Subcutaneous adipose tissue (tissue), 4 donors: Measurements from ENCODE around the gene PLSCR4. TPM values are rescaled to one million over a fixed set of nuclear protein-coding genes. Genes with fewer than 3 reads are reported as not detected.

Experiments
- CTCF ChIP-seq: fragments of 450-650 bp; IDR thresholded peaks from one replicate; pipeline ENCODE4 v1.5.1; 2016; ENCODE audit warnings: low read depth, mild to moderate bottlenecking, control low read depth, antibody characterized with exemption, moderate library complexity
- total RNA-seq, 4 donors: library from RNA; depleted of rRNA; stranded (reverse); fragments of >200 nt; gene quantifications; one replicate each; pipeline ENCODE4 v1.1.0, GENCODE V29; 2016

The PLSCR4 gene
- total RNA-seq, 4 donors from 2014 or later, result 79.9 to 144 (median 103) TPM

- no peak for TF ChIP-seq CTCF
Observed at GRCh38 chr3:146159037-146159436, 91.9 kb downstream of the PLSCR4 start.

- no peak for TF ChIP-seq CTCF
Observed at GRCh38 chr3:146157325-146158060, 93.4 kb downstream of the PLSCR4 start.

GRCh38 chr3:146156666-146157314 lies 94.1 kb downstream of the PLSCR4 start:
- no peak for TF ChIP-seq CTCF

- no peak for TF ChIP-seq CTCF
Observed at GRCh38 chr3:146156095-146156494, 94.8 kb downstream of the PLSCR4 start.

- TF ChIP-seq CTCF, result no peak
Observed at GRCh38 chr3:146154995-146155394, 95.9 kb downstream of the PLSCR4 start.

- no peak for TF ChIP-seq CTCF
Observed at GRCh38 chr3:146154316-146154715, 96.6 kb downstream of the PLSCR4 start.

- TF ChIP-seq CTCF, result no peak
Observed at GRCh38 chr3:146153429-146153828, 97.5 kb downstream of the PLSCR4 start.
